Trophoblast cell (in vitro differentiated cells and primary cell): ENCODE measurements around the gene NLRP4.

Experiments
- DNase-seq, 2 donors: peaks; one replicate each; pipeline ENCODE4 v3.0.0-alpha.2; 2016
- H2AFZ ChIP-seq: 2 replicates; pipeline ENCODE4 v1.6.1; 2013; ENCODE audit warnings: low read length, moderate library complexity, mild to moderate bottlenecking; ENCODE audit not compliant: insufficient read depth, poor library complexity
- H2AK5ac ChIP-seq: 2 replicates; pipeline ENCODE4 v1.6.1; 2013; ENCODE audit warnings: mild to moderate bottlenecking, low read length
- H2BK120ac ChIP-seq: 2 replicates; pipeline ENCODE4 v1.6.1; 2013; ENCODE audit warnings: low read length, mild to moderate bottlenecking, moderate library complexity; ENCODE audit not compliant: insufficient read depth, poor library complexity
- H2BK12ac ChIP-seq: 2 replicates; pipeline ENCODE4 v1.6.1; 2013; ENCODE audit warnings: mild to moderate bottlenecking, low read length, moderate library complexity
- H2BK5ac ChIP-seq: 2 replicates; pipeline ENCODE4 v1.6.1; 2013; ENCODE audit warnings: low read length, low read depth, moderate library complexity, mild to moderate bottlenecking; ENCODE audit not compliant: poor library complexity
- H3K14ac ChIP-seq: 2 replicates; pipeline ENCODE4 v1.6.1; 2013; ENCODE audit warnings: mild to moderate bottlenecking, low read length
- H3K18ac ChIP-seq: 2 replicates; pipeline ENCODE4 v1.6.1; 2013; ENCODE audit warnings: mild to moderate bottlenecking, low read length
- H3K23ac ChIP-seq: 2 replicates; pipeline ENCODE4 v1.6.1; 2013; ENCODE audit warnings: low read length
- H3K27ac ChIP-seq: 2 replicates; pipeline ENCODE4 v1.5.1; 2013; ENCODE audit warnings: low read depth, mild to moderate bottlenecking, inconsistent platforms, low read length, moderate library complexity
- H3K27me3 ChIP-seq: 2 replicates; pipeline ENCODE4 v1.6.1; 2013; ENCODE audit warnings: inconsistent platforms, mild to moderate bottlenecking, low read length, moderate library complexity; ENCODE audit not compliant: insufficient read depth
- H3K36me3 ChIP-seq, 2 experiments: 1 replicate in 1 of 2; 2 replicates in 1 of 2; pipeline ENCODE4 v1.6.1; 2013; ENCODE audit warnings: low read length in 2 of 2, mild to moderate bottlenecking in 2 of 2, moderate library complexity in 1 of 2; ENCODE audit not compliant: insufficient read depth in 2 of 2, control insufficient read depth in 1 of 2
- H3K4ac ChIP-seq: 2 replicates; pipeline ENCODE4 v1.6.1; 2013; ENCODE audit warnings: low read depth, mild to moderate bottlenecking, low read length, moderate library complexity
- H3K4me1 ChIP-seq, 2 experiments: 1 replicate in 1 of 2; 2 replicates in 1 of 2; pipeline ENCODE4 v1.6.1; 2013; ENCODE audit warnings: low read length in 2 of 2, mild to moderate bottlenecking in 2 of 2, moderate library complexity in 1 of 2; ENCODE audit not compliant: insufficient read depth in 2 of 2, control insufficient read depth in 1 of 2
- H3K4me2 ChIP-seq: 2 replicates; pipeline ENCODE4 v1.6.1; 2013; ENCODE audit warnings: inconsistent platforms, mild to moderate bottlenecking, low read length, moderate library complexity
- H3K4me3 ChIP-seq: 2 replicates; pipeline ENCODE4 v1.5.1; 2013; ENCODE audit warnings: mild to moderate bottlenecking, low read depth, low read length, inconsistent platforms
- H3K79me1 ChIP-seq: one replicate; pipeline ENCODE4 v1.6.1; 2013; ENCODE audit warnings: low read length
- H3K79me2 ChIP-seq: 2 replicates; pipeline ENCODE4 v1.6.1; 2013; ENCODE audit warnings: low read length, mild to moderate bottlenecking; ENCODE audit not compliant: control insufficient read depth, insufficient read depth, poor library complexity
- H3K9ac ChIP-seq: 2 replicates; pipeline ENCODE4 v1.6.1; 2013; ENCODE audit warnings: mild to moderate bottlenecking, low read length
- H3K9me3 ChIP-seq: 2 replicates; pipeline ENCODE4 v1.6.1; 2013; ENCODE audit warnings: low read depth, mild to moderate bottlenecking, control low read depth, inconsistent platforms, low read length; ENCODE audit not compliant: insufficient read depth
- H4K12ac ChIP-seq: 2 replicates; pipeline ENCODE4 v1.6.1; 2013; ENCODE audit warnings: low read depth, mild to moderate bottlenecking, low read length, moderate library complexity
- H4K8ac ChIP-seq: 2 replicates; pipeline ENCODE4 v1.6.1; 2013; ENCODE audit warnings: low read depth, mild to moderate bottlenecking, low read length, moderate library complexity
- H4K91ac ChIP-seq: one replicate; pipeline ENCODE4 v1.6.1; 2013; ENCODE audit warnings: low read depth, mild to moderate bottlenecking, low read length, moderate library complexity
- WGBS: extraction: QIAGEN DNeasy Blood & Tissue Kit; methylation state at CpG from one replicate; pipeline ENCODE4 v1.1.7; 2013; ENCODE audit warnings: missing lambda C conversion rate; ENCODE audit not compliant: insufficient read length, insufficient coverage; ENCODE audit errors: extremely low coverage; 5-methylcytosine and 5-hydroxymethylcytosine counted together

NLRP4 gene

DNA sequence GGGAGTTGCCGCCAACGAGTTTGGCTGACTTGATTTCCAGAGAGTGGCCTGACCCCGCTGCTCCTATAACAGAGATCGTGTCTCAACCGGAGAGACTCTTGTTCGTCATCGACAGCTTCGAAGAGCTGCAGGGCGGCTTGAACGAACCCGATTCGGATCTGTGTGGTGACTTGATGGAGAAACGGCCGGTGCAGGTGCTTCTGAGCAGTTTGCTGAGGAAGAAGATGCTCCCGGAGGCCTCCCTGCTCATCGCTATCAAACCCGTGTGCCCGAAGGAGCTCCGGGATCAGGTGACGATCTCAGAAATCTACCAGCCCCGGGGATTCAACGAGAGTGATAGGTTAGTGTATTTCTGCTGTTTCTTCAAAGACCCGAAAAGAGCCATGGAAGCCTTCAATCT lies 21.6 kb downstream of the NLRP4 start:
- Histone ChIP-seq H4K8ac (no peak overlapping the region), H3K23ac (no peak overlapping the region), H3K4me1 (no peaks in the 10 kb centered on the region), H3K79me2 (no peaks in the 10 kb centered on the region), H2BK12ac (no peak overlapping the region), H3K27ac (no peak overlapping the region), H3K79me1 (no peaks in the 10 kb centered on the region), H3K4me2 (no peak overlapping the region), H2AK5ac (no peak overlapping the region), H2AFZ (no peak overlapping the region), H3K9me3 (peaks cover 39% of the 10 kb centered on the region), H4K91ac (no peak overlapping the region), H2BK120ac (no peak overlapping the region), H3K4me3 (no peak overlapping the region), H3K36me3 (no peaks in the 10 kb centered on the region), H3K14ac (no peak overlapping the region), H3K27me3 (no peaks in the 10 kb centered on the region), H4K12ac (no peak overlapping the region), H3K18ac (no peak overlapping the region), H2BK5ac (no peak overlapping the region), H3K4ac (no peak overlapping the region), H3K9ac (no peak overlapping the region)
- no peak for DNase-seq
- WGBS, result no CpG with 5 or more reads among the region's 23 CpGs

DNA sequence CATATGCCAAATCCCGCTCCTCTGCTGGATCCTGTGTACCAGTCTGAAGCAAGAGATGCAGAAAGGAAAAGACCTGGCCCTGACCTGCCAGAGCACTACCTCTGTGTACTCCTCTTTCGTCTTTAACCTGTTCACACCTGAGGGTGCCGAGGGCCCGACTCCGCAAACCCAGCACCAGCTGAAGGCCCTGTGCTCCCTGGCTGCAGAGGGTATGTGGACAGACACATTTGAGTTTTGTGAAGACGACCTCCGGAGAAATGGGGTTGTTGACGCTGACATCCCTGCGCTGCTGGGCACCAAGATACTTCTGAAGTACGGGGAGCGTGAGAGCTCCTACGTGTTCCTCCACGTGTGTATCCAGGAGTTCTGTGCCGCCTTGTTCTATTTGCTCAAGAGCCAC lies 22.1 kb downstream of the NLRP4 start:
- Histone ChIP-seq H2BK120ac (no peak overlapping the region), H3K27ac (no peak overlapping the region), H3K36me3 (no peaks in the 10 kb centered on the region), H3K27me3 (peaks cover 2% of the 10 kb centered on the region), H3K14ac (no peak overlapping the region), H2BK5ac (no peak overlapping the region), H4K12ac (no peak overlapping the region), H2AK5ac (no peak overlapping the region), H3K79me1 (no peaks in the 10 kb centered on the region), H3K4me3 (no peak overlapping the region), H3K9me3 (peaks cover 40% of the 10 kb centered on the region), H2AFZ (no peak overlapping the region), H3K9ac (no peak overlapping the region), H4K8ac (no peak overlapping the region), H3K4ac (no peak overlapping the region), H3K23ac (no peak overlapping the region), H3K18ac (no peak overlapping the region), H4K91ac (no peak overlapping the region), H3K4me2 (no peak overlapping the region), H3K79me2 (no peaks in the 10 kb centered on the region), H3K4me1 (no peaks in the 10 kb centered on the region), H2BK12ac (no peak overlapping the region)
- no peak for DNase-seq
- WGBS, result no CpG with 5 or more reads among the region's 14 CpGs

DNA sequence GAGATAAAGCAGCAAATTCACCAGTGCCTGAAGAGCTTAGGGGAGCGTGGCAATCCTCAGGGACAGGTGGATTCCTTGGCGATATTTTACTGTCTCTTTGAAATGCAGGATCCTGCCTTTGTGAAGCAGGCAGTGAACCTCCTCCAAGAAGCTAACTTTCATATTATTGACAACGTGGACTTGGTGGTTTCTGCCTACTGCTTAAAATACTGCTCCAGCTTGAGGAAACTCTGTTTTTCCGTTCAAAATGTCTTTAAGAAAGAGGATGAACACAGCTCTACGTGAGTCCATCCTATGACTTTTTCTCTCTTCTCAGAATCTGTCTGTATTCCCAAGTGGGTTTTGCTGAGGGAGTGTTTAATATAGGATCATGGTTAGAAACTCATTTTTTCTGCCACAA lies 22.6 kb downstream of the NLRP4 start:
- no peak overlapping the region for H2AK5ac ChIP-seq
- no peaks in the 10 kb centered on the region for H3K79me2 ChIP-seq
- no peak overlapping the region for H2BK120ac ChIP-seq
- no peak overlapping the region for H4K12ac ChIP-seq
- no peak overlapping the region for H2AFZ ChIP-seq
- H3K18ac ChIP-seq, result no peak overlapping the region
- H3K4me3 ChIP-seq, result no peak overlapping the region
- H2BK12ac ChIP-seq, result no peak overlapping the region
- DNase-seq, result no peak
- no peak overlapping the region for H3K14ac ChIP-seq
- H3K4me2 ChIP-seq, result no peak overlapping the region
- no CpG with 5 or more reads among the region's 5 CpGs for WGBS
- H3K4me1 ChIP-seq, result no peaks in the 10 kb centered on the region
- peaks cover 2% of the 10 kb centered on the region for H3K27me3 ChIP-seq
- H4K91ac ChIP-seq, result no peak overlapping the region
- H3K27ac ChIP-seq, result no peak overlapping the region
- H3K9me3 ChIP-seq, result peaks cover 40% of the 10 kb centered on the region
- H3K9ac ChIP-seq, result no peak overlapping the region
- no peak overlapping the region for H2BK5ac ChIP-seq
- no peak overlapping the region for H3K23ac ChIP-seq
- no peak overlapping the region for H4K8ac ChIP-seq
- H3K36me3 ChIP-seq, result no peaks in the 10 kb centered on the region
- H3K79me1 ChIP-seq, result no peaks in the 10 kb centered on the region
- H3K4ac ChIP-seq, result no peak overlapping the region

DNA sequence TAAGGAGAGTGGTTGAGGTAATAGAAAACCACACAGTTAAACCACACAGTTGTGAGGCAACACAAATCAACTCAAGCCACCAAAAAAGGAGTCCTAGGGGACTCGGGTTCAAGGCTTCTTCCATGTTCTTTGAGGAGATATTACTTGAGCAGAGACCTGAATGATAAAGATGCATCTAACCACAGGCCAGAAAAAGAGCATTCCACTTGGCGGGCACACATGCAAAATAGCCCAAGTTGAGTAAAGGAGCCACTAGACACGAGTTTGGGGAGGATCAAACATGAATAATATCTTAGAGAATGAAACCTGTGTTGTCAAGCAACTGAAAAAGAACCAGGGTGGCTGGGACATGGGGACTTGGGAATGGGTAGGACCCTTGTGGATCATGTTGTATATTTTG lies 30.2 kb downstream of the NLRP4 start:
- WGBS, result no CpG with 5 or more reads among the region's 3 CpGs
- no peaks in the 10 kb centered on the region for H3K36me3 ChIP-seq
- H4K91ac ChIP-seq, result no peak overlapping the region

More for the DNA sequence above, 30.2 kb downstream of the NLRP4 start:
- DNase-seq, result no peak
- Histone ChIP-seq H3K4me2 (no peak overlapping the region), H2AFZ (no peak overlapping the region), H3K9ac (no peak overlapping the region), H3K9me3 (peaks cover 27% of the 10 kb centered on the region), H2BK120ac (no peak overlapping the region), H3K14ac (no peak overlapping the region), H2BK12ac (no peak overlapping the region), H3K4ac (no peak overlapping the region), H3K4me1 (no peaks in the 10 kb centered on the region), H3K18ac (no peak overlapping the region), H3K27ac (no peak overlapping the region), H3K27me3 (peaks cover 2% of the 10 kb centered on the region), H4K12ac (no peak overlapping the region), H3K79me1 (no peaks in the 10 kb centered on the region), H3K79me2 (no peaks in the 10 kb centered on the region), H2AK5ac (no peak overlapping the region), H4K8ac (no peak overlapping the region), H3K4me3 (no peak overlapping the region), H2BK5ac (no peak overlapping the region), H3K23ac (no peak overlapping the region)
